Measurements from ENCODE around the gene PRSS12. TPM values are rescaled to one million over a fixed set of nuclear protein-coding genes. Genes with fewer than 3 reads are reported as not detected.
"Not testable (repeated sequence)": the region's sequence is repeated elsewhere in the genome, so short reads cannot be mapped to it uniquely, and the experiment has no call there.

Gene PRSS12
- total and polyA plus RNA-seq, 2 experiments from 2014 or later = 5.5 to 12.9 TPM

- DNase-seq (ENCODE audit: low spot score); H3K4me1 Mint-ChIP-seq; H3K4me3 Mint-ChIP-seq; H3K27ac ChIP-seq (ENCODE audit: low read depth); H3K27ac Mint-ChIP-seq; H3K4me3 ChIP-seq; ATAC-seq; H3K36me3 Mint-ChIP-seq (ENCODE audit: low read depth); H3K36me3 ChIP-seq (ENCODE audit: insufficient read depth); H4K20me1 ChIP-seq (replicated peaks; ENCODE audit: insufficient read depth); H3K27me3 Mint-ChIP-seq (ENCODE audit: insufficient read depth, low read depth, poor library complexity); H3K27me3 ChIP-seq (ENCODE audit: insufficient read depth); H3K9me3 Mint-ChIP-seq; H3K4me2 ChIP-seq; H3F3A ChIP-seq (replicated peaks; ENCODE audit: low read depth); H2AFZ ChIP-seq; H3K79me2 ChIP-seq (replicated peaks; ENCODE audit: insufficient read depth); H3K4me1 ChIP-seq (ENCODE audit: insufficient read depth); H3K9me2 ChIP-seq (ENCODE audit: insufficient read depth): not testable (repeated sequence)
Measured at GRCh38 chr4:118299619-118300018, 53.2 kb downstream of the PRSS12 start.

- Histone ChIP-seq H3K27me3 (ENCODE audit: insufficient read depth) (no peaks in the 10 kb centered on the region), H3K4me3 (no peak overlapping the region), H3K4me1 (ENCODE audit: insufficient read depth) (no peaks in the 10 kb centered on the region), H3K9me2 (ENCODE audit: insufficient read depth) (no peaks in the 10 kb centered on the region), H2AFZ (no peak overlapping the region), H3F3A (replicated peaks; ENCODE audit: low read depth) (no peaks in the 10 kb centered on the region), H3K27ac (ENCODE audit: low read depth) (no peak overlapping the region), H3K79me2 (replicated peaks; ENCODE audit: insufficient read depth) (no peaks in the 10 kb centered on the region), H4K20me1 (replicated peaks; ENCODE audit: insufficient read depth) (no peaks in the 10 kb centered on the region), H3K36me3 (ENCODE audit: insufficient read depth) (no peaks in the 10 kb centered on the region), H3K4me2 (no peak overlapping the region)
- ATAC-seq (no peak), DNase-seq (ENCODE audit: low spot score) (no peak)
- Mint-ChIP-seq H3K36me3 (ENCODE audit: low read depth) (no peaks in the 10 kb centered on the region), H3K9me3 (no peaks in the 10 kb centered on the region), H3K27ac (no peak overlapping the region), H3K27me3 (ENCODE audit: insufficient read depth, low read depth, poor library complexity) (peaks cover 5% of the 10 kb centered on the region), H3K4me1 (peaks cover 5% of the 10 kb centered on the region; the same call in 2 of the 3 replicates), H3K4me3 (no peak overlapping the region)
- no peak for TF ChIP-seq EZH2 (IDR thresholded peaks at IDR 0.05; ENCODE audit: low read depth, unreplicated experiment)
- TF ChIP-seq POLR2AphosphoS5 (IDR thresholded peaks at IDR 0.05; ENCODE audit: low read depth) = no peak
- TF ChIP-seq EZH2phosphoT487 (IDR thresholded peaks at IDR 0.05; ENCODE audit: unreplicated experiment) = no peak
- no peak for TF ChIP-seq STAT1 (IDR thresholded peaks at IDR 0.05; ENCODE audit: unreplicated experiment)
- TF ChIP-seq NANOG (IDR thresholded peaks at IDR 0.05; ENCODE audit: borderline replicate concordance) = no peak
- TF ChIP-seq ZNF114 (CRISPR knock-in tag; IDR thresholded peaks at IDR 0.05) = no peak
- TF ChIP-seq JUNB (IDR thresholded peaks at IDR 0.05; ENCODE audit: unreplicated experiment) = no peak
- TF ChIP-seq CREB1 (CRISPR knock-in tag; IDR thresholded peaks at IDR 0.05; ENCODE audit: low read depth) = no peak
Measured at GRCh38 chr4:118296729-118297128, 56.1 kb downstream of the PRSS12 start.

GRCh38 chr4:118290951-118291350 is 61.9 kb downstream of the PRSS12 start:
- Mint-ChIP-seq H3K4me3 (no peak overlapping the region), H3K36me3 (ENCODE audit: low read depth) (no peaks in the 10 kb centered on the region), H3K27ac (no peak overlapping the region), H3K4me1 (peaks cover 7% of the 10 kb centered on the region; the same call in 1 of the 3 replicates), H3K27me3 (ENCODE audit: insufficient read depth, low read depth, poor library complexity) (peaks cover 7% of the 10 kb centered on the region), H3K9me3 (no peaks in the 10 kb centered on the region)
- Histone ChIP-seq H3K4me2 (no peak overlapping the region), H3K27me3 (ENCODE audit: insufficient read depth) (no peaks in the 10 kb centered on the region), H3K9me2 (ENCODE audit: insufficient read depth) (no peaks in the 10 kb centered on the region), H3K36me3 (ENCODE audit: insufficient read depth) (no peaks in the 10 kb centered on the region), H3F3A (replicated peaks; ENCODE audit: low read depth) (no peaks in the 10 kb centered on the region), H4K20me1 (replicated peaks; ENCODE audit: insufficient read depth) (no peaks in the 10 kb centered on the region), H2AFZ (no peak overlapping the region), H3K4me1 (ENCODE audit: insufficient read depth) (peaks cover 7% of the 10 kb centered on the region; the same call in 1 of the 2 replicates), H3K79me2 (replicated peaks; ENCODE audit: insufficient read depth) (no peaks in the 10 kb centered on the region), H3K4me3 (no peak overlapping the region), H3K27ac (ENCODE audit: low read depth) (no peak overlapping the region)
- DNase-seq (ENCODE audit: low spot score) (no peak), ATAC-seq (no peak)
- TF ChIP-seq JUNB (IDR thresholded peaks at IDR 0.05; ENCODE audit: unreplicated experiment) = no peak
- no peak for TF ChIP-seq CREB1 (CRISPR knock-in tag; IDR thresholded peaks at IDR 0.05; ENCODE audit: low read depth)
- TF ChIP-seq ETS1 (IDR thresholded peaks at IDR 0.05) = no peak
- TF ChIP-seq NANOG (IDR thresholded peaks at IDR 0.05; ENCODE audit: borderline replicate concordance) = no peak
- TF ChIP-seq REST (IDR thresholded peaks at IDR 0.05; ENCODE audit: unreplicated experiment) = no peak
- TF ChIP-seq ZNF114 (CRISPR knock-in tag; IDR thresholded peaks at IDR 0.05) = no peak
- TF ChIP-seq POLR2AphosphoS5 (IDR thresholded peaks at IDR 0.05; ENCODE audit: low read depth) = no peak
- no peak for TF ChIP-seq EZH2phosphoT487 (IDR thresholded peaks at IDR 0.05; ENCODE audit: unreplicated experiment)

Measured in GM23338 (cell line).